ENCODE data around the gene PEAK1. TPM values are rescaled to one million over a fixed set of nuclear protein-coding genes. Genes with fewer than 3 reads are reported as not detected.

Gene PEAK1, protein sequence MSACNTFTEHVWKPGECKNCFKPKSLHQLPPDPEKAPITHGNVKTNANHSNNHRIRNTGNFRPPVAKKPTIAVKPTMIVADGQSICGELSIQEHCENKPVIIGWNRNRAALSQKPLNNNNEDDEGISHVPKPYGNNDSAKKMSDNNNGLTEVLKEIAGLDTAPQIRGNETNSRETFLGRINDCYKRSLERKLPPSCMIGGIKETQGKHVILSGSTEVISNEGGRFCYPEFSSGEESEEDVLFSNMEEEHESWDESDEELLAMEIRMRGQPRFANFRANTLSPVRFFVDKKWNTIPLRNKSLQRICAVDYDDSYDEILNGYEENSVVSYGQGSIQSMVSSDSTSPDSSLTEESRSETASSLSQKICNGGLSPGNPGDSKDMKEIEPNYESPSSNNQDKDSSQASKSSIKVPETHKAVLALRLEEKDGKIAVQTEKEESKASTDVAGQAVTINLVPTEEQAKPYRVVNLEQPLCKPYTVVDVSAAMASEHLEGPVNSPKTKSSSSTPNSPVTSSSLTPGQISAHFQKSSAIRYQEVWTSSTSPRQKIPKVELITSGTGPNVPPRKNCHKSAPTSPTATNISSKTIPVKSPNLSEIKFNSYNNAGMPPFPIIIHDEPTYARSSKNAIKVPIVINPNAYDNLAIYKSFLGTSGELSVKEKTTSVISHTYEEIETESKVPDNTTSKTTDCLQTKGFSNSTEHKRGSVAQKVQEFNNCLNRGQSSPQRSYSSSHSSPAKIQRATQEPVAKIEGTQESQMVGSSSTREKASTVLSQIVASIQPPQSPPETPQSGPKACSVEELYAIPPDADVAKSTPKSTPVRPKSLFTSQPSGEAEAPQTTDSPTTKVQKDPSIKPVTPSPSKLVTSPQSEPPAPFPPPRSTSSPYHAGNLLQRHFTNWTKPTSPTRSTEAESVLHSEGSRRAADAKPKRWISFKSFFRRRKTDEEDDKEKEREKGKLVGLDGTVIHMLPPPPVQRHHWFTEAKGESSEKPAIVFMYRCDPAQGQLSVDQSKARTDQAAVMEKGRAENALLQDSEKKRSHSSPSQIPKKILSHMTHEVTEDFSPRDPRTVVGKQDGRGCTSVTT (N-terminal part only)
- 10 to 100 TPM; 25.3 to 32.1 (median 28.8) TPM for total RNA-seq
- 10 to 100 TPM in 1 of 3 donors, 1 to 10 TPM in 2; 4.0 to 10.8 (median 4.4) TPM for polyA plus RNA-seq
- long read RNA-seq, donor 1, full-length matches to known transcripts: 1 of 4 reads
- long read RNA-seq, donor 1, partial matches to known transcripts: 0 of 4 reads
- long read RNA-seq, donor 1, other reads (novel, unspliced or antisense): 3 of 4 reads
- long read RNA-seq, donor 2, partial matches to known transcripts: 3 of 6 reads
- long read RNA-seq, donor 2, other reads (novel, unspliced or antisense): 3 of 6 reads

DNA sequence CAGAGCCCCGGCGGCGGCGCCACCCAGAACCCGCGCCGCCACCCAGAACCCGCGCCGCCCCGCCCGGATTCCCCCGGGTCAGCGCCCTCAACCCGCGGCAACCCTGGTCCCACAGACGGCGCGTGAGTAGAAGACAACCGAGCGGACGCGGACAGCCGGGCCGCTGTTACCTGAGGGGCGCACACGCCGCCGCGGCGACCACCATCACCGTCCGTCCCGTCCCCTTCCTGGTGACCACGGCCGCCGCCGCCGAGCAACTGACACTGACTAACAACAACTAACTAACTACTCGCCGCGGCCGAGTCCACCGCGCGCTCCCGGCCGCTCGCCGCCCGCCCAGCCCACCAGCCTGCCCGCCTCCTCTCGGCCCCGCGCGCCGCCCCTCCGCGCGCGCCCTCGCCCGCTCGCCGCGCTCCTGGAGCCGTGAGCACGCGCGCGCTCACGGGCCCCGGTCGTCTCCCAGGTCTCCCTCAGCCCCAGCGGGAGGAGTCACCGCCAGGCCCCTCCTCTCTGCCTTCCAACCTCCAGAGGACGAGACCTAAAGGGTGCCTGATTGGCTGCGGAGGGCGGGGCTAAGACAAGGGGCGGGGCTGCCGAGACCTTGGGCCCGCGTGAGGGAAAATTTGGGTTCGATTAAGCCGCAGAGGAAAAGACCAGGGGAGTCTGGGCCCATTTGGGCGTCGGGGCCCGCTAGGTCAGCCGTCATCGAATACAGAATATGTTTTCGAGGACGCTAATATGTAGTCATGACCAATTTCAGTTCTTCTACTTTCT is at the start of gene PEAK1:
TSS of gene PEAK1 (minus strand) at position 269 of the 774 bp plus-strand sequence. CDS start 238,178 bp downstream, outside the sequence.
- peak; percentile 100 for DNase-seq
- no peak for TF ChIP-seq CTCF (IDR thresholded peaks at IDR 0.05)
- 1% methylated on average over 47 to 92 of the region's 92 CpGs for WGBS, 3 donors
- no peaks in the 10 kb centered on the region for H3K9me3 ChIP-seq
- H3K27me3 ChIP-seq (ENCODE audit: insufficient read depth in 3 of 3, low read length in 2 of 3): no peaks in the 10 kb centered on the region
- no peaks in the 10 kb centered on the region for H3K36me3 ChIP-seq (ENCODE audit: insufficient read depth in 1 of 2, low read depth in 1 of 2)
- H3K27ac ChIP-seq: peak within 1 kb of the TSS; percentile 97
- peak; percentile 96 to 99 (median 98) for ATAC-seq
- intact Hi-C loops (cut with DNase I): loop anchor here (1.0 to 10.0 kb wide), 4 partner anchors 62 to 295 kb away; no protein-coding TSS in a partner anchor
- peaks cover 58% of the 10 kb centered on the region for H3K4me1 ChIP-seq
- H3K4me3 ChIP-seq: peak within 1 kb of the TSS; percentile 91

GRCh38 chr15:77468896-77469295 is 49.0 kb upstream of the PEAK1 start:
- H3K9me3 ChIP-seq: no peaks in the 10 kb centered on the region
- DNase-seq (no peak), ATAC-seq (no peak)
- no peak overlapping the region for H3K27ac ChIP-seq
- H3K27me3 ChIP-seq (ENCODE audit: insufficient read depth in 3 of 3, low read length in 2 of 3): no peaks in the 10 kb centered on the region
- no peak overlapping the region for H3K4me3 ChIP-seq
- WGBS, 3 donors: 91 to 94% (median 92%) methylated on average over 3 of the region's 3 CpGs
- H3K4me1 ChIP-seq: peaks cover 13% of the 10 kb centered on the region
- no peak for TF ChIP-seq CTCF (IDR thresholded peaks at IDR 0.05)
- intact Hi-C loops (cut with DNase I): no loop called here
- H3K36me3 ChIP-seq (ENCODE audit: insufficient read depth in 1 of 2, low read depth in 1 of 2): peaks cover 3 to 85% of the 10 kb centered on the region in 2 donors

GRCh38 chr15:77466521-77466920 is 46.6 kb upstream of the PEAK1 start:
- Histone ChIP-seq H3K4me3 (no peak overlapping the region), H3K27ac (no peak overlapping the region), H3K9me3 (no peaks in the 10 kb centered on the region), H3K27me3 (ENCODE audit: insufficient read depth in 3 of 3, low read length in 2 of 3) (no peaks in the 10 kb centered on the region), H3K36me3 (ENCODE audit: insufficient read depth in 1 of 2, low read depth in 1 of 2) (peaks cover 0 to 70% of the 10 kb centered on the region in 2 donors), H3K4me1 (peaks cover 7% of the 10 kb centered on the region)
- intact Hi-C loops (cut with DNase I): no loop called here
- 74 to 94% (median 90%) methylated on average over 1 of the region's 1 CpG for WGBS, 3 donors
- no peak for DNase-seq
- no peak for TF ChIP-seq CTCF (IDR thresholded peaks at IDR 0.05)
- ATAC-seq: no peak
